Skin epidermis (tissue), 12 donors: Measurements from ENCODE around the gene CHMP6.
A peak's percentile ranks its signal among the peaks of the same experiment; 100 is the strongest.

Experiments
- H3K27ac ChIP-seq, 21 experiments: fragments of 200-600 bp; sonication (generic) in 11 of 21; one replicate each; pipeline ENCODE4 v1.5.0; 2020; ENCODE audit warnings: mild to moderate bottlenecking in 3 of 21, inconsistent platforms in 2 of 21, moderate library complexity in 2 of 21
- H3K4me3 ChIP-seq, 7 experiments: fragments of 200-600 bp; sonication (generic) in 2 of 7; one replicate each; pipeline ENCODE4 v1.5.0; 2020; ENCODE audit warnings: inconsistent platforms in 2 of 7, mild to moderate bottlenecking in 2 of 7, moderate library complexity in 1 of 7

CHMP6 gene

DNA sequence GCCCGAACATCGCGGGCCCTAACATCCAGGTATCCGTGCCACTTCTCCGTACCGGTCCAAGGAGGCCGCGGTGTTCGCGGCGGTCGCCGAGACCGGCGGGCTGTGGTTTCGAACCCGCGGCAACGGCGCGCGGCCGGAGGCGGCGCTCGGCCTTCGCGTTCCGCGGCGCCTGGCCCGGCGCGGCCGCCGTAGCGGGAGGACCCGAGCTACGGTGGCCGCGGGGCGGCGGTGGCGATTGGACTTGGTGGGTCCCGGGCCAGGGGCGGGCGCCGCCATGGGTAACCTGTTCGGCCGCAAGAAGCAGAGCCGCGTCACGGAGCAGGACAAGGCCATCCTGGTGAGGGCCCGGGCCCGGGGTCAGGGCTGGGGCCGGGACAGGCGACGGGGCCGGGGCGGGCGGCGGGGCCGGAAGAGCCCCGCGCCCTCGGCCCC lies at the start of gene CHMP6:
Gene CHMP6 (plus strand): TSS at position 197 of the 432 bp plus-strand sequence. CDS start 78 bp downstream, at position 275.
- Histone ChIP-seq H3K4me3 (peak within 1 kb of the TSS; percentile 79 to 99 (median 97)), H3K27ac (peak within 1 kb of the TSS; percentile 70 to 95 (median 84))

- Histone ChIP-seq H3K4me3 (no peak overlapping the region), H3K27ac (peak overlapping the region in 13 of 21 experiments; percentile 10 to 77 (median 38))
Measured at GRCh38 chr17:80942423-80943345, 49.0 kb upstream of the CHMP6 start.

GRCh38 chr17:80943346-80944145 lies 48.1 kb upstream of the CHMP6 start:
- H3K4me3 ChIP-seq, result no peak overlapping the region
- peak overlapping the region in 10 of 21 experiments; percentile 20 to 77 (median 48) for H3K27ac ChIP-seq

GRCh38 chr17:80944326-80944725 lies 47.3 kb upstream of the CHMP6 start:
- Histone ChIP-seq H3K4me3 (no peak overlapping the region), H3K27ac (peak overlapping the region in 4 of 21 experiments; percentile 52 to 77 (median 60))

DNA sequence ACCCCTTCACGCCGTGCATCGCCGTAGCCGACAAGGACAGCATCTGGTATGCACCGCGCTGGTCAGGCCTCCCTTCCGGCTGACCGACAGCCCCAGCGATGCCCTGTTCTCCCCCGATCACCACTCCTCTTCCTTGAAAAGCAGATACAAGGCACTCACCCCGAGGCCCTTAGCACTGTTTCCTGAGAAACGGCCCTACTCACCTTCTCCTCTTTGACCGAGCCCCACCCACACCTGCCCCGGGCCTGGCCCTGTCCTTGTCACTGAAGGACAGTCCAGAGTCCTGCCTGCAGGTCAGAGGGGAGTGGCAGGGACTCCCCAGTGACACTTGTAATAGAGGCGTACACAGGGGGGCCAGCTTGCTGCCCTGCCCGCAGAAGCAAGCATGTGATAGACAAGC lies 45.9 kb upstream of the CHMP6 start:
- no peak overlapping the region for H3K4me3 ChIP-seq

DNA sequence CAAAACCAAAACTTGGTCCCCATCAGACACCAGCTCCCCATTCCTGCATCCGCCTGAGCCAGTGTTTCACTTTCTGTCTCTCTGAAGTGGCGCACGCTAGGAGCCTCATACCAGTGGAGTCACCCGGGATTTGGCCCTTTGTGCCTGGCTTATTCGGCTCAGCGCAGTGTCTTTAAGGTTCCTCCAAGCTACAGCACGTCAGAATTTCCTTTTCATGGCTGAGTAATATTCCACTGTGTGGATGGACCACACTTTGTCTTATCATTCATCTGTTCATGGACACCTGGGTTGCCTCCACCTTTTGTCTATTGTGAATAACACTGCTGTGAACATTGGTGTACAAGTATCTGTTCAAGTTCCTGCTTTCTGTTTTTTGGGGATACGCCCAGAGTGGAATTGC lies 45.2 kb upstream of the CHMP6 start:
- Histone ChIP-seq H3K27ac (no peak overlapping the region), H3K4me3 (no peak overlapping the region)

More for the DNA sequence above, 45.9 kb upstream of the CHMP6 start:
- no peak overlapping the region for H3K27ac ChIP-seq

DNA sequence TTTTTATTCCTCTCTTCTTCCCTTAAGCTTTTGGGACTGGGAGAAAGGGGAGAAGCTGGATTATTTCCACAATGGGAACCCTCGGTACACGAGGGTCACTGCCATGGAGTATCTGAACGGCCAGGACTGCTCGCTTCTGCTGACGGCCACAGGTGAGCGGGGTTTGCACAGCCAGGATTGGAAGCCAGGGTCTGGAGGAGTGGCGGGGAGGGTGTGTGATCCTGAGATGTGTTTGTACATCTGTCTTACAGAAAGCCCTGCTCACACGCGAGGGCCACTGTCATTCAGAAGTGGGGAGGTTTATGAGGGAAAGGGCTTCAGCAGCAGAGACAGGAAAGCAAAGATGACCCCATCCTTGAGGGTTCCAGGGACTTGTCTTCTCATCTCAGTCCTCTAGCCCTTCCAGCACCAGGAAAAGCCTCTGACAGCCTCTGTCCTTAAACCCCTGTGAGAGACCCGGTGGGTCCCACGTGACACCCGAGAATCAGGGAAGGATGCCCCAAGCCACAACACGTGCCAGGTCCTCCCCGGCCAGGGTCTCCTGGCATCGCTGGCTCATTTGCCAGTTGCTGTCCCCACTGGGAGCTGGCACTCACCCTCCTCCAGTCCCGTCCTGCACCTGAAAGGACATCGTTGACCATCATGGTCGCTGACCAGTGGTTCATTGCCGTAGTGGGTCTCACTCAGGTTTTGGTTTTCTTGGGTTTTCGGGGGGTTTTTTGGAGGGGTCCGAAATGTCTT lies 44.3 kb upstream of the CHMP6 start:
- H3K4me3 ChIP-seq, result no peak overlapping the region
- H3K27ac ChIP-seq, result no peak overlapping the region

DNA sequence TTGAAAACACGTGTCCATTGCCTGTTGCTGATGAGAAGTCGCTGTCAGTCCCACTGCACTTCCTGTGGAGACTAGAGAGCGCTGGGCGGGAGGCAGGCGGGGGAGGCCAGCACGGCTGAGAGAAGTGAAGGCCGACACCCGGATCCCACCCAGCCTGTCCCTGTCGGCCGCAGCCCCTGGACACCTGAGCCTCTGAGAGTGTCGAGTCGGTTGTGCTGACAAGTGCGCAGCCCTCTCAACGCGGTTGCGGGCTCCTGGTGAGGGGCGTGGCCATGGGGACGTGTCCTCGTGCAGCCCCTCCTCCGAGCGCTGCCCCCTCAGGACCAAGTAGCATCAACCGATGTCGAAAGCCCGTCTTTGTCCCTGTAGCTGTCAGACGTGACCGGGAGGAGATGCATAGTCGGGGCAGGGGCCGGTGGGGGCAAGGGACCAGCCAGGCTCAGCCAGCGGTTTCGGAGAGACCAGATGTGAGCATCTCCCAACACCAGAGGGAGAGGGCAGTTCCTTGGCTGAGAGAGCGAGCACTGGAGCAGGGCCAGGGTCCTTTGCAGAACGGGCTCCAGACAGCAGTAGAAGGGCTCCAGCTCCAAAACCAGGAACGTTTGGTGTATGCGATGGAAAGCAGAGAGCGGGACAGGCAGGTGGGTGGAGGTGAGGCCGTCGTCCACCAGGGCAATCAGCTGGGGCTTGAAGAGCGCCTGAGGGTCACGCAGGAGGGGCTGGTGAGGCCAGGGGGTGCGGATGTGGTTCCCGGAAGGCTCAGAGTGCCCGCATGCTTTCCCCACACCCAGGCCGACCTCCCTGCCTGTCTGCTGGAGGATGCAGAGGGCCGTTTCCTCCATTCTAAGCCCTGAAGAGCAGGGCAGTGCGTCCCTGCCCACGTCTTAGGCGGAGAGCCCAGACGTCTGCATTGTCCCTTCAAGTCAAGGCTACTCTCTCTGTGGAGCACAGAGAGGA lies 43.3 kb upstream of the CHMP6 start:
- no peak overlapping the region for H3K27ac ChIP-seq
- H3K4me3 ChIP-seq, result no peak overlapping the region

- Histone ChIP-seq H3K4me3 (no peak overlapping the region), H3K27ac (peak overlapping the region in 1 of 21 experiments; percentile 18)
Measured at GRCh38 chr17:80948976-80949450, 42.6 kb upstream of the CHMP6 start.

DNA sequence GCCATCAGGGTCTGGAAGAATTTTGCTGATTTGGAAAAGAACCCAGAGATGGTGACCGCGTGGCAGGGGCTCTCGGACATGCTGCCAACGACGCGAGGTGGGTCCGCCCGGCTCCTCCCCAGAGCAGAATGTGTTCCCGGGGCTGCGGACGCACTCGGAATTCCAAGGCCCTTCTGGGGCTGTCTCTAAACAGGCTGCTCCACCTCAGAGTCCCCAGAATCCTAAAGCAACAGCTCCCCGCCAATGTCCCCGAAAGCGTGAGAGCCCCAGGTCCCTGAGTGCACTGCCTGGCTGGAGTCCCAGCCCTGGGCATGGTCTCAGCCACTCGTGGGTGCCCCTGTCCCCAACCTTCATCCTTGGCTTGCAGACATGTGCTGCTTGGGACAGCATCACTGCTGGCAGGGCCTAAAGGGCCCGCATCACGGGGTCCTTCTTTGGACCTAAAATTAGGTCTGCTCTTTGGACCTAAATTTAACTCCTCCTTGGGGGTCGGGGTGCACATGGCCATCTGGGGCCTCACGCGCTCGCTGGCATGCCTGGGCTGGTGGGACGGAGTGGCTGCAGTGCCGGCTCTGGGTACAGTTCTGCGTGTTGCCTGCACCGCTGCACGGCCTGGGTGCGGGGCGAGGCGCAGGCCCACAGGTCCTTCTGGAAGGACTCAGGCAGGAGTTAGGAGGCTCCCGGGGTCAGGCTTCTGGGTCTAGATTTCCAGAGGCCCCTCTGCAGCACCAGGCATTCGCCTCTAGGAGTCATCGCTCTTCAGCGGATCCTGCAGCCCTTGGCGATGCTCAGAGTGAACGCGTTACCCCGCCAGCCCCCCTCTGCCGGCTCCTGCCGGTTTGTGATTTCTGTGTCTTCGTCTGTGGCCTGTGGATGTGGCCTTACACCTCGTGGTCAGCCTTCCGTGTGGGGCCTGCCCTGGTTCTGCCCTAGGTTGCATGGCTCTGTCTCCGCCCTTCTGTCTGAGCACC lies 41.9 kb upstream of the CHMP6 start:
- H3K27ac ChIP-seq, result peak overlapping the region in 1 of 21 experiments; percentile 18
- H3K4me3 ChIP-seq, result no peak overlapping the region

DNA sequence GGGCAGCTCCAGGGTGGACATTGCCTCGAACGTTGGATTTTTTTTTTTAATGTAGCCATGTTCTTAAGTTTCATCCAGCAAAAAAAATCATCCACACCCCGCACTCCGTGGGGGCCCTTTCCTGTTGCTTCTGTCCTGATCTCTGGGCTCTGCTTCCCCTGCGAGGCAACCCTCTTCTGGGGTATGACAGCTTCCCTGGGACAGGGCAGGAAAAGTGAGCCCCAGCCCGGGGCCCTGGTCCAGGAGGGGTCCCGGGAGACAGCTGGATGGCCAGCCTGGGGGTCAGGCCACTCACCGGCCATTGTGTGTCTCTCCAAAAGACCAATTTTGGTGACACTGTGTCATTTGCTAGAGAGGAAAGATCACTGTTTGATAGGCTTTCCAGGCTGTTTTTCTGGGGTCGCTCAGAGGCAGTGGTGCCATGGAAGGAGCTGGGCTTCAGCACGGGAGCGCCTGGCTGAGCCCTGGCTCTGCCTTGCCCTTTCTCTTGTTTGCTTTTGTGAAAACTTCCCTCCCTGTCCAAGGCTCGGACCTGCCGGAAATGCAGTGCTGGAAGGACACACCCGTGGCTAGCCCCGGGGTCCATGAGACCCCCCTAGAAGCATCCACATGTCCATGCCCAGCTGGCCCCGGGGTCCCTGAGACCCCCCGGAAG lies 41.0 kb upstream of the CHMP6 start:
- Histone ChIP-seq H3K27ac (no peak overlapping the region), H3K4me3 (no peak overlapping the region)

- Histone ChIP-seq H3K4me3 (no peak overlapping the region), H3K27ac (no peak overlapping the region)
Measured at GRCh38 chr17:80951121-80952090, 40.2 kb upstream of the CHMP6 start.

DNA sequence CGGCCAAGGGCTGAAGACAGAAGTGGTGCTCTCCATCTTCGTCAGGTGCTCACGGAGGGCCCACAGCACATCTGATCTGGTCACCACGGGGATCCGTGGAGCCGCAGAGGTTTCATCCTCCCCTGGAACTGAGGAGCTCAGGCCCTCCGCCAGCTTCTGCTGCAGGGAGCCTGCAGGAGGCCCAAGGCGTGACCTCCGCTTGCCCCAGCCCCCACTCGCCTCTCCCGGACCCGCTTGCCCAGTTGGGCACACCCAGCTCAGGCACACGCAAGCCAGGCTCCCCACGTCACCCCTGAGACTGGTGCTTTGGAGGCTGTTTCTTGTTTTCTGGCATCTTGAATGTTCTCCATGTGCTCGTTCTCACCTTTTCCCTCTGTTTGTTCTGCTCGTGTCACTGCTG lies 39.4 kb upstream of the CHMP6 start:
- H3K4me3 ChIP-seq, result no peak overlapping the region
- no peak overlapping the region for H3K27ac ChIP-seq

DNA sequence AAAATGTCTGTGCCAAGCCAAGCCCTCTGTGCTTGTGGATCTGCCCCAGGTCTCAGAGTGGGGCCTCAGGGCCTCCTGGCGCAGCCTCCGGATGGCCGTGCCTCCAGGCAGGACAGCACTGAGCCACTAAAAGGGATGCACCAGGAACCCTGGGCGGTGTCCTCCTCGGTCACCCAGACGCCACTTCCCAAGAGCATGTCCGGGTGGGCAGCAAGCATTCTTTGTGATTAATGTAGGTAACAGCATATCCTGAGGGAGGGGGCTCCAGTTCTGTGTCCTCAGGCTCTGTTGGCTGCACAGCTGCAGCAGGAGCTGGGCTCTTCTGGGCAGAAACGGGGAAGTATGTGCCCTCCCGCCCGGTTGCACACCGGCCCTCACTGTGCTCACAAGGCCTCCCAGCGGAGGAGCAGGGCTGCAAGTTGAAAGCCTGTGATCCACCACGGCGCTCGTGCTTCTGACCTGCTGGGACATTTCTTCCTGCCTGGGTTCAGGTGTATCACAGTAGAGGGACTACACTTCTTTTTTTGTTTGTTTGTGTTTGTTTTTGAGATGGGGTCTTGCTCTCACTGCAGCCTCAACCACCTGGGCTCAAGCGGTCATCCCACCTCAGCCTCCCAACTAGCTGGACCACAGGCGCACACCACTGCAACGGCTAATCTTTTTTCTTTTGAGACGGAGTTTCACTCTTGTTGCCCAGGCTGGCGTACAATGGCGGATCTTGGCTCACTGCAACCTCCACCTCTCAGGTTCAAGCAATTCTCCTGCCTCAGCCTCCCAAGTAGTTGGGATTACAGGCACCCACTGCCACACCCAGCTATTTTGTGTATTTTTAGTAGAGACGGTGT lies 37.9 kb upstream of the CHMP6 start:
- H3K4me3 ChIP-seq, result no peak overlapping the region

DNA sequence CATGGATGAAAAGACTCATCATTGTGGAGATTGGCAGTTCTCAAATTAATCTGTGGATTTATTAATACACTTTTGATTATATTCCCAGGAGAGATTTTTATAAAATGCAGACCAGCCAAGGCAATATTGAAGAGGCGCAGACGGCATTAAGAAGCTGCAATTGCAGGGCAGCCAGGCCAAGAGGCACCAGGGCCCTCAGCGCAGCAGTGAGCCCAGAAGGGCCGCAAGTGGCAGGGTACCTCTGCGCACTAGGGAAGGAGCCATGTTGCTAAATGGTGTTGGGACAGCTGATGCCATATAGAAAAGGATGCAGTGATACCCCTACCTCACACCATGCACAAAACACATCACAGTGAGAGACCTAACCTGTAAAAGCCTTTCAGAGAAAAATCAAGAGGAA lies 36.6 kb upstream of the CHMP6 start:
- Histone ChIP-seq H3K27ac (no peak overlapping the region), H3K4me3 (no peak overlapping the region)

More for the DNA sequence above, 37.9 kb upstream of the CHMP6 start:
- H3K27ac ChIP-seq, result no peak overlapping the region
